Measurements from ENCODE around the gene AK1. TPM values are rescaled to one million over a fixed set of nuclear protein-coding genes. Genes with fewer than 3 reads are reported as not detected.

The AK1 gene
- total RNA-seq, 1 experiment from 2014 or later, result 35.8 TPM

- no peak for TF ChIP-seq CTCF (conservative IDR thresholded peaks at IDR 0.05; ENCODE audit: low read depth, low read length)
- no peak for TF ChIP-seq EZH2 (IDR thresholded peaks at IDR 0.05; ENCODE audit: borderline replicate concordance, low read depth, low read length, poor library complexity, severe bottlenecking)
- intact Hi-C loops (cut with micrococcal nuclease; ENCODE audit: unreplicated experiment), result loop anchor here (5.0 kb wide), 3 partner anchors 423 to 988 kb away; no protein-coding TSS in a partner anchor
- BruUV-seq (replicated peaks), result no TSS peak
- POLR2A ChIA-PET (ENCODE audit: low non-redundant PET), result interaction anchor here (0.6 kb wide), 1 partner anchor 342 kb away, joined by 14 read pairs; no protein-coding TSS in a partner anchor
- no peaks in the 10 kb centered on the region for H3K27me3 ChIP-seq (replicated peaks; ENCODE audit: insufficient read depth, low read depth, low read length, poor library complexity)
- CTCF ChIA-PET, result interaction anchor here (1.4 kb wide), 1 partner anchor 190 kb away, joined by 3 read pairs; the partner anchor contains the start of gene TOR2A
- no peak overlapping the region for H3K27ac ChIP-seq (ENCODE audit: low read depth, low read length, poor library complexity, severe bottlenecking)
- no peak overlapping the region for H3K4me3 ChIP-seq (ENCODE audit: low read depth, low read length, poor library complexity, severe bottlenecking)
- H3K9me3 ChIP-seq (ENCODE audit: low read depth, low read length, poor library complexity, severe bottlenecking), result no peaks in the 10 kb centered on the region
- H3K4me1 ChIP-seq (ENCODE audit: insufficient read depth, low read length, poor library complexity, severe bottlenecking), result peaks cover 9% of the 10 kb centered on the region
- DNase-seq (ENCODE audit: low spot score), result no peak
- no peaks in the 10 kb centered on the region for H3K36me3 ChIP-seq (ENCODE audit: insufficient read depth, low read length, poor library complexity, severe bottlenecking)
Measured at GRCh38 chr9:127924736-127925444, 47.4 kb upstream of the AK1 start.

- BruUV-seq (replicated peaks), result no TSS peak
- POLR2A ChIA-PET (ENCODE audit: low non-redundant PET), result no interaction called here
Measured at GRCh38 chr9:127923771-127924170, 46.3 kb upstream of the AK1 start.

GRCh38 chr9:127923046-127923445, 45.6 kb upstream of the AK1 start:
- CTCF ChIA-PET, result no interaction called here
- H3K4me1 ChIP-seq (ENCODE audit: insufficient read depth, low read length, poor library complexity, severe bottlenecking), result peaks cover 9% of the 10 kb centered on the region
- intact Hi-C loops (cut with micrococcal nuclease; ENCODE audit: unreplicated experiment), result loop anchor here (5.0 kb wide), 3 partner anchors 421 to 986 kb away; no protein-coding TSS in a partner anchor
- H3K36me3 ChIP-seq (ENCODE audit: insufficient read depth, low read length, poor library complexity, severe bottlenecking), result no peaks in the 10 kb centered on the region
- H3K9me3 ChIP-seq (ENCODE audit: low read depth, low read length, poor library complexity, severe bottlenecking), result no peaks in the 10 kb centered on the region
- no peak for DNase-seq (ENCODE audit: low spot score)
- no peaks in the 10 kb centered on the region for H3K27me3 ChIP-seq (replicated peaks; ENCODE audit: insufficient read depth, low read depth, low read length, poor library complexity)
- BruUV-seq (replicated peaks), result no TSS peak
- H3K4me3 ChIP-seq (ENCODE audit: low read depth, low read length, poor library complexity, severe bottlenecking), result no peak overlapping the region
- POLR2A ChIA-PET (ENCODE audit: low non-redundant PET), result no interaction called here
- no peak overlapping the region for H3K27ac ChIP-seq (ENCODE audit: low read depth, low read length, poor library complexity, severe bottlenecking)
- no peak for TF ChIP-seq CTCF (conservative IDR thresholded peaks at IDR 0.05; ENCODE audit: low read depth, low read length)
- TF ChIP-seq EZH2 (IDR thresholded peaks at IDR 0.05; ENCODE audit: borderline replicate concordance, low read depth, low read length, poor library complexity, severe bottlenecking), result no peak

More at GRCh38 chr9:127923771-127924170, 46.3 kb upstream of the AK1 start:
- Histone ChIP-seq H3K27ac (ENCODE audit: low read depth, low read length, poor library complexity, severe bottlenecking) (no peak overlapping the region), H3K27me3 (replicated peaks; ENCODE audit: insufficient read depth, low read depth, low read length, poor library complexity) (no peaks in the 10 kb centered on the region), H3K4me1 (ENCODE audit: insufficient read depth, low read length, poor library complexity, severe bottlenecking) (peaks cover 9% of the 10 kb centered on the region), H3K9me3 (ENCODE audit: low read depth, low read length, poor library complexity, severe bottlenecking) (no peaks in the 10 kb centered on the region), H3K36me3 (ENCODE audit: insufficient read depth, low read length, poor library complexity, severe bottlenecking) (no peaks in the 10 kb centered on the region), H3K4me3 (ENCODE audit: low read depth, low read length, poor library complexity, severe bottlenecking) (no peak overlapping the region)
- no peak for DNase-seq (ENCODE audit: low spot score)
- CTCF ChIA-PET, result no interaction called here
- intact Hi-C loops (cut with micrococcal nuclease; ENCODE audit: unreplicated experiment), result loop anchor here (5.0 kb wide), 3 partner anchors 421 to 986 kb away; no protein-coding TSS in a partner anchor
- TF ChIP-seq CTCF (conservative IDR thresholded peaks at IDR 0.05; ENCODE audit: low read depth, low read length) (no peak), EZH2 (IDR thresholded peaks at IDR 0.05; ENCODE audit: borderline replicate concordance, low read depth, low read length, poor library complexity, severe bottlenecking) (no peak)
